ENCODE measurements around the gene LY6G5B. TPM values are rescaled to one million over a fixed set of nuclear protein-coding genes. Genes with fewer than 3 reads are reported as not detected.

LY6G5B gene
- total RNA-seq, 4 donors from 2014 or later, result 0.70 to 9.5 (median 4.5) TPM

DNA sequence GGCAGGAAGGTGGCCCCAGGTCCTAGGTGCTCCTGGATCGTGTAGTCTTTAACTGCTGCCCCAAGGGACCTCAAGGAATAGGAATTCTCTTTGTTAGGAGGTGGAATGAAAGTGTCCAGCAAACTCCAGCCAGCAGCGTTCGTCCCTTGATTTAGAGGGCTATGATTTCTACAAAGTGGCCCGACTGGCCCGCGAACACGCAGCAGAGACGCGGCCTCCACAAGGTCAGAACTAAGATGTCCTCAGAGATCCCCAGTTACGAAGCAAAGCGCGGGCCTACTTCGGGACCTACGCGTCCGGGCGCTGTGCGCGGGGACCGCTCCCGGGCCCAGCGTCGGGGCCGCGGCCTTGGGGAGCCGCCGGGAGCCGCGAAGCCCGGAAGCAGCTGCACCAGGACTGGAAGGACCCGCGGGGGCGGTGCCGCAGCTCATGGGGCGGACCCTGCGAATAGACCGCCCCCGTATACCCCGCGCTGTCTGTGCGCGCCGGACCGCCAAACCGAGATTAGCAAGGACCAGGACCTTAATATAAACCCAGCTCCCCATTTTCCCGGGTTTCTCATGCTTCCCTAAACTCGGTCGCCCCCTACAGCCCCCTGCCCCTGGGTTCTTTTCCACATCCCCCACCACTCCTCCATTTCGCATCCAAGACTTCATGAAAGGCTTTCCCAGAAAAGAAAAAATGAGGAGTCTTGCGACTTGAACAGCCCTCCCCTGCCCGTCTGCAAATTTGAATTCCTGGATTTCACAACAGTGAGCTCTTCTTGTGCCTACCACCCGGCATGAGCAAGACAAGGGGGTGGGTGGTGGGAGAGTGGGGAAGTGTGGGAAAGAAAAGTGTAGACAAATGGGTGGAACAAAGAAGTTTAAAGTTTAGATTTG lies 9.2 kb upstream of the LY6G5B start, which contains the start of gene C6orf47:
C6orf47 (minus strand) TSS at position 398 of the 881 bp plus-strand sequence. CDS start 831 bp downstream, outside the sequence.
- peak within 1 kb of the TSS; percentile 52 to 78 (median 70) for H3K4me3 ChIP-seq
- TF ChIP-seq POLR2A (IDR thresholded peaks at IDR 0.05), result peak in 3 of 4 donors; percentile 26 to 91 (median 89)
- TF ChIP-seq, protein P1, sequence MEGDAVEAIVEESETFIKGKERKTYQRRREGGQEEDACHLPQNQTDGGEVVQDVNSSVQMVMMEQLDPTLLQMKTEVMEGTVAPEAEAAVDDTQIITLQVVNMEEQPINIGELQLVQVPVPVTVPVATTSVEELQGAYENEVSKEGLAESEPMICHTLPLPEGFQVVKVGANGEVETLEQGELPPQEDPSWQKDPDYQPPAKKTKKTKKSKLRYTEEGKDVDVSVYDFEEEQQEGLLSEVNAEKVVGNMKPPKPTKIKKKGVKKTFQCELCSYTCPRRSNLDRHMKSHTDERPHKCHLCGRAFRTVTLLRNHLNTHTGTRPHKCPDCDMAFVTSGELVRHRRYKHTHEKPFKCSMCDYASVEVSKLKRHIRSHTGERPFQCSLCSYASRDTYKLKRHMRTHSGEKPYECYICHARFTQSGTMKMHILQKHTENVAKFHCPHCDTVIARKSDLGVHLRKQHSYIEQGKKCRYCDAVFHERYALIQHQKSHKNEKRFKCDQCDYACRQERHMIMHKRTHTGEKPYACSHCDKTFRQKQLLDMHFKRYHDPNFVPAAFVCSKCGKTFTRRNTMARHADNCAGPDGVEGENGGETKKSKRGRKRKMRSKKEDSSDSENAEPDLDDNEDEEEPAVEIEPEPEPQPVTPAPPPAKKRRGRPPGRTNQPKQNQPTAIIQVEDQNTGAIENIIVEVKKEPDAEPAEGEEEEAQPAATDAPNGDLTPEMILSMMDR (IDR thresholded peaks at IDR 0.05), result peak in 1 of 6 experiments; percentile 14
- H3K36me3 ChIP-seq, result peaks cover 4 to 57% (median 13%) of the 10 kb centered on the region in 3 donors
- peak within 1 kb of the TSS; percentile 90 to 95 (median 92) for H3K27ac ChIP-seq
- whole genome bisulfite sequencing, 2 donors, result 0% methylated on average over 2 to 21 of the region's 52 CpGs
- intact Hi-C loops (cut with DNase I), result no loop called here
- H3K9me3 ChIP-seq, result no peaks in the 10 kb centered on the region
- H3K27me3 ChIP-seq, result no peaks in the 10 kb centered on the region
- peaks cover 31 to 74% (median 37%) of the 10 kb centered on the region in 3 donors for H3K4me1 ChIP-seq
- DNase-seq, result no peak

DNA sequence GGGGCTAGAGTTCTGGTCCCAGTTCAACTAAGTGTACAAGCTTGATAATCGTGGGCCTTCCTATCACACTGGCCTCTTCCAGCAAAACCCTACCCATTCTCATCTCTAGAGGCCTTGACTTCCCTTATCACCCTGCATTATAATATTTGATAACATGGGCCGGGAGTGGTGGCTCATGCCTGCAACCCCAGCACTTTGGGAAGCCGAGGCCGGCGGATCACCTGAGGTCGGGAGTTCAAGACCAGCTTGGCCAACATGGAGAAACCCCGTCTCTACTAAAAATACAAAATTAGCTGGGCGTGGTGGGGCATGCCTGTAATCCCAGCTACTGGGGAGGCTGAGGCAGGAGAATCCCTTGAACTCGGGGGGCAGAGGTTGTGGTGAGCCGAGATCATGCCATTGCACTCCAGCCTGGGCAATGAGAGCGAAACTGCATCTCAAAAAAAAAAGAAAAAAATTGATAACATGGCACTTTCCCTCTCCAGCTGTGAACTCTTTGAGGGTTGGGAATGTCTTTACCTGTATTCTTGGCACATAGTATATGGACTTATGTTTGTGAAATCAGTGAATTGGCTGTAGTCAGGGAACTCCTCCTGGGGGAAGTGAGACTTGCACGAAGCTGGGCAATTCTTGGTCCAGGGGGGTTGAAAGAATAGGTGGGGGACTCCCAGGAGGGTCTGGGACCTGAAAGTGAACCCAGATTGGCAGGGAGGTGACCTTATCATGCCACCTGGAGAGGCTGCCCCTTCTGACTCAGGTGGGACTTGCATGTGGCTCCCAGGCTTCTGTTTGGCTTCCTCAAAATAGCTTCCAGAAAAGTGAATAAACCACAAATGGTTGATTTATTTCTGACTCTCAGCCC lies 8.3 kb upstream of the LY6G5B start:
- peak overlapping the region in 3 of 4 donors; percentile 68 to 78 (median 73) for H3K4me3 ChIP-seq
- 73 to 83% methylated on average over 9 to 11 of the region's 12 CpGs for whole genome bisulfite sequencing, 2 donors

DNA sequence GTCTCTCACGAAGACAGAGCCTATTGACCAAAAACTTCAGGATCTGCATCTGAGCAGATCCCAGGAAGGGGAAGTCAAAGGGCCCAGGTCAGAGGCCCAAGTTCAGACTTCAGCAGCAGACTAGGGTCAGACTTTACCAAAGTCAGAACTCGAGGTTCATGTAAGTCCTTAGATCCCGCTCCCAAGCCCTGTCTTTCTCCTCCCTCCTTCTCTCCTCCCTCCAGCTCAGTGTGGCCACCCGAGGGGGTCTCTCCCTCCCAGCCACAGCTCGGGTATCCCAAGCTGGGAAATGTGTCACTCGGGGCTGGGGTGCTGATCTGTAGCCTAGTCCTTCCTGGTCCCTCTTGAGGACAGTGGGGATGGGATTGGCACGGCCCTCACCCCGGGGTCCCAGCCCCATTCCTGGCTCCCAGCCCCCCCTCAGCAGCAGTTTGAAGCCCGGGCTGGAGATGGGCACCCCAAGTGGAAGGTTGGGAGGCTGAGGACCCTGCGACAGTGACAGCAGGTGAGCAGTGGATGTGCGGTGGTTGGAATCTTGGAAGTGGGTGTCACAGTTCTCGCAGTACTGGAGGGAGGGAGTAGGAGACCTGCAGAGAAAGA lies 7.6 kb upstream of the LY6G5B start:
- H3K4me1 ChIP-seq, result peaks cover 38 to 77% (median 46%) of the 10 kb centered on the region in 3 donors
- H3K9me3 ChIP-seq, result no peaks in the 10 kb centered on the region
- no peaks in the 10 kb centered on the region for H3K27me3 ChIP-seq
- H3K36me3 ChIP-seq, result peaks cover 0 to 46% (median 9%) of the 10 kb centered on the region in 3 donors
- 83 to 91% methylated on average over 7 to 9 of the region's 12 CpGs for WGBS, 2 donors
- DNase-seq, result no peak
- TF ChIP-seq, protein P1 (IDR thresholded peaks at IDR 0.05), result no peak
- no peak for TF ChIP-seq POLR2A (IDR thresholded peaks at IDR 0.05)
- peak overlapping the region in 2 of 4 donors; percentile 10 to 31 for H3K27ac ChIP-seq
- intact Hi-C loops (cut with DNase I), result no loop called here
- H3K4me3 ChIP-seq, result no peak overlapping the region

More for the DNA sequence above, 8.3 kb upstream of the LY6G5B start:
- Histone ChIP-seq H3K27me3 (no peaks in the 10 kb centered on the region), H3K36me3 (peaks cover under 1 to 48% (median 9%) of the 10 kb centered on the region in 3 donors), H3K4me1 (peaks cover 31 to 73% (median 39%) of the 10 kb centered on the region in 3 donors), H3K9me3 (no peaks in the 10 kb centered on the region), H3K27ac (peak overlapping the region; percentile 90 to 95 (median 92))
- DNase-seq, result no peak
- intact Hi-C loops (cut with DNase I), result no loop called here
- TF ChIP-seq, protein P1 (IDR thresholded peaks at IDR 0.05), result no peak
- TF ChIP-seq POLR2A (IDR thresholded peaks at IDR 0.05), result no peak

DNA sequence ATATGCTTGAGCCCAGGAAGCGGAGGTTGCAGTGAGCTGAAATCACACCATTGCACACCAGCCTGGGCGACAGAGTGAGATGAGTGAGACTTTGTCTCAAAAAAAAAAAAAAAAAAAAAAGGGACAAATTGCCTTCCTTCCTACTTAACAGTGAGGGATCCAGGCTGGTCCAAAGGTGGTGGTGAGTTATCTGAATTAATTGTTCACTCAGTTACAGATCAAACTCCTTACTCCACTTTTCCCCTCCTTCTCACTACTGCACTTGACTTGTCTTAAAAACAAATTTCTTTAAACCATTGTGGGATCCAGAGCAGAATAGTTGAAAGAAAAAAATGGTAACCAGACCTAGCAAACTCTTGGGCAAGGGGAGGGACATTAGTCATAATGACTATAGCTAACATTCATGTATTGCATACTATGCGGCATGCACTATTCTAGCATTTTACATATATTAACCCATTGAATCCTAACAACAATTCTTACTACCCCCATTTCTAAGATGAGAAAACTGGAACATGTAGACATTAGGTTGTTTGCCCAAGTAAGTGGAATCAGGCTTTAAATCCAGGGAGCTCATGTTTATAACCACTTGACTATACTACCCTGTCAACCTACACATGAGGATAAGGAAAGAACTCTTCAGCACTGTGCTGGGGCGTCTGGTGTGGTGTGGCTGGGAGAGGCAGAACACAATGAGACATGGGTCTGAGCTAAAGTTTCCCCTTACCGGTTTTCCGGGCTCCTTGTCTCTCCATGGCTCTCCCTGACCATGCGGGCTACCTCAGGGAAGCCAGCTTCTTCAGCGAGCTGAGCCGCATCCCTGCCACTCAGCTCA lies 6.4 kb upstream of the LY6G5B start:
- intact Hi-C loops (cut with DNase I), result no loop called here
- Histone ChIP-seq H3K4me1 (peaks cover 32 to 77% (median 46%) of the 10 kb centered on the region in 3 donors), H3K9me3 (no peaks in the 10 kb centered on the region), H3K27me3 (no peaks in the 10 kb centered on the region), H3K4me3 (peak overlapping the region in 3 of 4 donors; percentile 88 to 92 (median 90)), H3K36me3 (peaks cover 4 to 46% (median 17%) of the 10 kb centered on the region in 3 donors), H3K27ac (peak overlapping the region; percentile 93 to 99 (median 99))
- no peak for TF ChIP-seq POLR2A (IDR thresholded peaks at IDR 0.05)
- TF ChIP-seq, protein P1 (IDR thresholded peaks at IDR 0.05), result no peak
- WGBS, 2 donors, result 41 to 42% methylated on average over 5 to 7 of the region's 9 CpGs
- DNase-seq, result no peak
